ENCODE data around the gene RARRES1. TPM values are rescaled to one million over a fixed set of nuclear protein-coding genes. Genes with fewer than 3 reads are reported as not detected.

RARRES1 gene
- total and polyA plus RNA-seq, 2 experiments from 2014 or later: 36.9 to 73.1 TPM

DNA sequence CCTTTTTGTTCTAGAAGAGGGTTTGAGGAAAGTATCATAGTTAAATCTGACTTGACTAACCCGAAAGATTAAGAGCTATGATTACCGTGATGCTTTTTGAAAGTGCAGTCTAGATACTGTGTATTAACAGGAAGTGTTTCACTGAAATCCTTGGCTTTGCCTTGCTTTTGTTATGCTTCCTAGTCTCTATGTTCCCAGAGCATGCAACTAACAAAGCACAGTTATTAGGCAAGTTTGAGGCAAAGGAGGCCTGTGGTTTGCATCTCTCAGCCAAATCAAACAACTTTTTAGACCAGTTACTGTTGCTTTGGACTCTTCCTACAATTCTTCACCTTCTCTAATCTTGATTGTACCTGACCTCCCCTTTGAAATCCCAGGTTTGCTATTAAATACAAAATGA lies 63.8 kb downstream of the RARRES1 start:
- WGBS (ENCODE audit: low lambda C conversion rate, missing lambda C conversion rate): 96% methylated on average over 2 of the region's 2 CpGs
- Histone ChIP-seq H2AFZ (no peak overlapping the region), H3K79me2 (peaks cover 24% of the 10 kb centered on the region), H3K4me3 (no peak overlapping the region), H3K4me1 (ENCODE audit: insufficient read depth) (no peaks in the 10 kb centered on the region), H3K9me2 (replicated peaks; ENCODE audit: insufficient read depth) (no peaks in the 10 kb centered on the region), H4K20me1 (ENCODE audit: insufficient read depth, poor library complexity, severe bottlenecking) (no peaks in the 10 kb centered on the region), H3K27me3 (no peaks in the 10 kb centered on the region), H3K36me3 (replicated peaks; ENCODE audit: insufficient read depth, low read depth) (no peaks in the 10 kb centered on the region), H3K27ac (no peak overlapping the region), H3K4me2 (no peak overlapping the region), H3K9me3 (ENCODE audit: low read depth) (no peaks in the 10 kb centered on the region)
- DNase-seq (ENCODE audit: low spot score): no peak
- TF ChIP-seq EZH2 (IDR thresholded peaks at IDR 0.05; ENCODE audit: borderline replicate concordance): no peak
- TF ChIP-seq EZH2phosphoT487 (IDR thresholded peaks at IDR 0.05; ENCODE audit: low read depth, severe bottlenecking, unreplicated experiment): no peak
- TF ChIP-seq, protein P1, sequence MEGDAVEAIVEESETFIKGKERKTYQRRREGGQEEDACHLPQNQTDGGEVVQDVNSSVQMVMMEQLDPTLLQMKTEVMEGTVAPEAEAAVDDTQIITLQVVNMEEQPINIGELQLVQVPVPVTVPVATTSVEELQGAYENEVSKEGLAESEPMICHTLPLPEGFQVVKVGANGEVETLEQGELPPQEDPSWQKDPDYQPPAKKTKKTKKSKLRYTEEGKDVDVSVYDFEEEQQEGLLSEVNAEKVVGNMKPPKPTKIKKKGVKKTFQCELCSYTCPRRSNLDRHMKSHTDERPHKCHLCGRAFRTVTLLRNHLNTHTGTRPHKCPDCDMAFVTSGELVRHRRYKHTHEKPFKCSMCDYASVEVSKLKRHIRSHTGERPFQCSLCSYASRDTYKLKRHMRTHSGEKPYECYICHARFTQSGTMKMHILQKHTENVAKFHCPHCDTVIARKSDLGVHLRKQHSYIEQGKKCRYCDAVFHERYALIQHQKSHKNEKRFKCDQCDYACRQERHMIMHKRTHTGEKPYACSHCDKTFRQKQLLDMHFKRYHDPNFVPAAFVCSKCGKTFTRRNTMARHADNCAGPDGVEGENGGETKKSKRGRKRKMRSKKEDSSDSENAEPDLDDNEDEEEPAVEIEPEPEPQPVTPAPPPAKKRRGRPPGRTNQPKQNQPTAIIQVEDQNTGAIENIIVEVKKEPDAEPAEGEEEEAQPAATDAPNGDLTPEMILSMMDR (IDR thresholded peaks at IDR 0.05; ENCODE audit: poor library complexity): no peak

GRCh38 chr3:158666416-158666815 lies 65.8 kb downstream of the RARRES1 start:
- H3K79me2 ChIP-seq: peaks cover 27% of the 10 kb centered on the region
- TF ChIP-seq EZH2phosphoT487 (IDR thresholded peaks at IDR 0.05; ENCODE audit: low read depth, severe bottlenecking, unreplicated experiment): no peak
- TF ChIP-seq EZH2 (IDR thresholded peaks at IDR 0.05; ENCODE audit: borderline replicate concordance): no peak
- TF ChIP-seq, protein P1 (IDR thresholded peaks at IDR 0.05; ENCODE audit: poor library complexity): no peak
- no peak overlapping the region for H3K4me2 ChIP-seq
- H3K9me2 ChIP-seq (replicated peaks; ENCODE audit: insufficient read depth): no peaks in the 10 kb centered on the region
- H3K9me3 ChIP-seq (ENCODE audit: low read depth): no peaks in the 10 kb centered on the region
- H3K36me3 ChIP-seq (replicated peaks; ENCODE audit: insufficient read depth, low read depth): no peaks in the 10 kb centered on the region
- DNase-seq (ENCODE audit: low spot score): no peak
- H2AFZ ChIP-seq: no peak overlapping the region
- H3K27ac ChIP-seq: no peak overlapping the region
- H4K20me1 ChIP-seq (ENCODE audit: insufficient read depth, poor library complexity, severe bottlenecking): no peaks in the 10 kb centered on the region
- 77% methylated on average over 3 of the region's 3 CpGs for WGBS (ENCODE audit: low lambda C conversion rate, missing lambda C conversion rate)
- H3K4me3 ChIP-seq: no peak overlapping the region
- H3K4me1 ChIP-seq (ENCODE audit: insufficient read depth): no peaks in the 10 kb centered on the region
- no peaks in the 10 kb centered on the region for H3K27me3 ChIP-seq

GRCh38 chr3:158663832-158664231 lies 68.4 kb downstream of the RARRES1 start:
- H3K79me2 ChIP-seq: peaks cover 3% of the 10 kb centered on the region
- H2AFZ ChIP-seq: no peak overlapping the region
- no peaks in the 10 kb centered on the region for H3K9me3 ChIP-seq (ENCODE audit: low read depth)
- WGBS (ENCODE audit: low lambda C conversion rate, missing lambda C conversion rate): 100% methylated on average over 1 of the region's 1 CpG
- no peak overlapping the region for H3K4me2 ChIP-seq
- no peak for DNase-seq (ENCODE audit: low spot score)
- H3K4me1 ChIP-seq (ENCODE audit: insufficient read depth): no peaks in the 10 kb centered on the region
- no peaks in the 10 kb centered on the region for H3K36me3 ChIP-seq (replicated peaks; ENCODE audit: insufficient read depth, low read depth)
- no peaks in the 10 kb centered on the region for H3K9me2 ChIP-seq (replicated peaks; ENCODE audit: insufficient read depth)
- H4K20me1 ChIP-seq (ENCODE audit: insufficient read depth, poor library complexity, severe bottlenecking): no peaks in the 10 kb centered on the region
- H3K27ac ChIP-seq: no peak overlapping the region
- H3K4me3 ChIP-seq: no peak overlapping the region
- H3K27me3 ChIP-seq: no peaks in the 10 kb centered on the region
- TF ChIP-seq EZH2phosphoT487 (IDR thresholded peaks at IDR 0.05; ENCODE audit: low read depth, severe bottlenecking, unreplicated experiment) (no peak), EZH2 (IDR thresholded peaks at IDR 0.05; ENCODE audit: borderline replicate concordance) (no peak)
- TF ChIP-seq, protein P1 (IDR thresholded peaks at IDR 0.05; ENCODE audit: poor library complexity): no peak

DNA sequence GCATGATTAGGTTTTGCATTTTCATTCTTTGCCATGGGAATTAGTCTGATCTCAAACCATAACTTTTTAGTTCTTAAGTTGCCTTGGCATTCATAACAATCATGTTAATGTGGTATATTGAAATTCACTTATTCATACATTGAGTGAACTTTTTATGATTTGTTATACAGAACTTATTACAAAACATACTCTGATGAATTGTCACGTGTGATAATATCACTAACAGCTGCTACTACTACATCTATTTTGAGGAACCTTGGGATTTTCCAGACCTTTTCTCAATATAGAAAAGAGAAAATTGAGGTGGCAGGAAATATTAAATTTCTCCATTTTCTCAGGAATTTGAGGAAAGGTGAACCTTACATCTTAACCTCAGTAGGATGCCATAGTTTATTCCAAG lies 69.0 kb downstream of the RARRES1 start:
- H3K9me2 ChIP-seq (replicated peaks; ENCODE audit: insufficient read depth): no peaks in the 10 kb centered on the region
- no peak overlapping the region for H3K4me2 ChIP-seq
- no peak overlapping the region for H3K4me3 ChIP-seq
- WGBS (ENCODE audit: low lambda C conversion rate, missing lambda C conversion rate): 98% methylated on average over 1 of the region's 1 CpG
- H2AFZ ChIP-seq: no peak overlapping the region
- no peaks in the 10 kb centered on the region for H3K9me3 ChIP-seq (ENCODE audit: low read depth)
- no peaks in the 10 kb centered on the region for H3K36me3 ChIP-seq (replicated peaks; ENCODE audit: insufficient read depth, low read depth)
- H3K27ac ChIP-seq: no peak overlapping the region
- TF ChIP-seq EZH2 (IDR thresholded peaks at IDR 0.05; ENCODE audit: borderline replicate concordance): no peak
- no peak for TF ChIP-seq EZH2phosphoT487 (IDR thresholded peaks at IDR 0.05; ENCODE audit: low read depth, severe bottlenecking, unreplicated experiment)
- TF ChIP-seq, protein P1 (IDR thresholded peaks at IDR 0.05; ENCODE audit: poor library complexity): no peak
- no peaks in the 10 kb centered on the region for H3K4me1 ChIP-seq (ENCODE audit: insufficient read depth)
- no peak for DNase-seq (ENCODE audit: low spot score)
- no peaks in the 10 kb centered on the region for H4K20me1 ChIP-seq (ENCODE audit: insufficient read depth, poor library complexity, severe bottlenecking)
- H3K79me2 ChIP-seq: peaks cover 2% of the 10 kb centered on the region
- H3K27me3 ChIP-seq: no peaks in the 10 kb centered on the region

Measured in hepatocyte (in vitro differentiated cells).